K562 (cell line): ENCODE data around the gene JADE2. TPM values are rescaled to one million over a fixed set of nuclear protein-coding genes. Genes with fewer than 3 reads are reported as not detected.

Experiments
- FOXM1 ChIP-seq, 2 experiments: fragments of 450-650 bp in 1 of 2; sonication (generic) in 1 of 2; formaldehyde crosslinking in 1 of 2; IDR thresholded peaks; 2 replicates each; pipeline versions ENCODE4 v1.6.1 to v1.9.0; 2017 to 2022; ENCODE audit warnings: low read depth in 2 of 2, mild to moderate bottlenecking in 2 of 2, missing genetic modification reagents in 1 of 2, moderate library complexity in 1 of 2
- KDM5B ChIP-seq: fragments of 200-600 bp; sonication (generic); IDR thresholded peaks from 2 replicates; pipeline ENCODE4 v1.6.1; 2012; ENCODE audit warnings: low read depth, mild to moderate bottlenecking, moderate library complexity, low read length, control low read depth, inconsistent platforms; ENCODE audit not compliant: insufficient replicate concordance
- MEIS2 ChIP-seq: fragments of 450-650 bp; IDR thresholded peaks from 2 replicates; pipeline ENCODE4 v1.6.1; 2014; ENCODE audit warnings: mild to moderate bottlenecking; ENCODE audit not compliant: partially characterized antibody
- RREB1 ChIP-seq: fragments of 250-450 bp; sonication (Bioruptor Pico); IDR thresholded peaks from 2 replicates; pipeline ENCODE4 v1.4.0; 2020
- SMARCC2 ChIP-seq: fragments of 450-650 bp; IDR thresholded peaks from 2 replicates; pipeline ENCODE4 v1.6.1; 2017; ENCODE audit warnings: antibody characterized with exemption, moderate library complexity, mild to moderate bottlenecking, low read depth
- ZBTB40 ChIP-seq, 2 experiments: fragments of 450-650 bp in 1 of 2; sonication (generic) in 1 of 2; formaldehyde crosslinking in 1 of 2; IDR thresholded peaks; 2 replicates each; pipeline versions ENCODE4 v1.7.1 to v1.9.0; 2016 to 2022; ENCODE audit warnings: inconsistent platforms in 1 of 2, mild to moderate bottlenecking in 1 of 2, missing genetic modification reagents in 1 of 2
- ZC3H11A ChIP-seq: IDR thresholded peaks from 2 replicates; pipeline ENCODE4 v1.6.1; 2012; ENCODE audit warnings: low read depth, low read length, improper control_type of control experiment
- polyA plus RNA-seq, 8 experiments: library from polyadenylated mRNA; depleted of rRNA in 4 of 8; stranded (reverse) in 5 of 8; unstranded in 3 of 8; fragments of >200 nt; fragmentation: Nextera tagmentation in 2 of 8; fragmentation: Illumina TruSeq in 1 of 8; extraction: Ambion mirVana in 2 of 8; extraction: Trizol in 1 of 8; gene quantifications; 2 replicates each; pipeline versions ENCODE4 v1.2.1 to v1.2.3, GENCODE V29; 2011 to 2014; ENCODE audit warnings: inconsistent platforms in 1 of 8, missing spikeins in 1 of 8
- total RNA-seq, 7 experiments: library from RNA; depleted of rRNA in 6 of 7; stranded (reverse); fragments of >200 nt in 6 of 7; fragmentation: Illumina TruSeq in 2 of 7; extraction: Trizol in 2 of 7; gene quantifications; 2 replicates each; pipeline versions ENCODE4 v1.2.1 to v1.2.3, GENCODE V29; 2011 to 2021; ENCODE audit warnings: low replicate concordance in 1 of 7

The JADE2 gene
- total and polyA plus RNA-seq, 9 of the 15 experiments (the other 6 are each of a cell fraction or from before 2014, with no cell fraction given): 0.50 to 23.3 (median 9.1) TPM

- TF ChIP-seq ZBTB40 (IDR thresholded peaks at IDR 0.05) (peak; percentile 26; the same call in 1 of the 2 replicates), ZBTB40 (CRISPR knock-in tag; IDR thresholded peaks at IDR 0.05) (no peak), RREB1 (CRISPR knock-in tag) (no peak), KDM5B (no peak), ZC3H11A (no peak), FOXM1 (IDR thresholded peaks at IDR 0.05; ENCODE audit: low read depth) (no peak), FOXM1 (CRISPR knock-in tag; IDR thresholded peaks at IDR 0.05; ENCODE audit: low read depth) (no peak), SMARCC2 (no peak), MEIS2 (no peak)
Measured at GRCh38 chr5:134524826-134525682, at the start of gene JADE2 (continued).
